Epithelial cell of esophagus (primary cell): ENCODE results near the gene FZD8.

Source experiments
- DNase-seq: peaks from one replicate; pipeline ENCODE4 v3.0.0; 2010; ENCODE audit warnings: low read depth
- H3K4me3 ChIP-seq: 2 replicates; pipeline ENCODE4 v1.5.1; 2011; ENCODE audit warnings: mild to moderate bottlenecking, low read length, control low read depth
- CTCF ChIP-seq: IDR thresholded peaks from 2 replicates; pipeline ENCODE4 v1.5.1; 2011; ENCODE audit warnings: low read depth, mild to moderate bottlenecking, low read length, control low read depth, inconsistent platforms; ENCODE audit not compliant: insufficient read depth; ENCODE audit errors: missing control alignments

Gene FZD8

GRCh38 chr10:35638101-35638500 lies 4.0 kb downstream of the FZD8 start:
- H3K4me3 ChIP-seq = no peak overlapping the region
- peak; percentile 4 for TF ChIP-seq CTCF
- DNase-seq = no peak

- TF ChIP-seq CTCF = no peak
- DNase-seq = no peak
- H3K4me3 ChIP-seq = no peak overlapping the region
Measured at GRCh38 chr10:35637462-35637861, 4.6 kb downstream of the FZD8 start.

GRCh38 chr10:35636956-35637355 lies 5.1 kb downstream of the FZD8 start:
- no peak for DNase-seq
- H3K4me3 ChIP-seq = no peak overlapping the region
- no peak for TF ChIP-seq CTCF

- H3K4me3 ChIP-seq = no peak overlapping the region
- peak; percentile 96 for TF ChIP-seq CTCF
- DNase-seq = peak; percentile 75
Measured at GRCh38 chr10:35635576-35635975, 6.5 kb downstream of the FZD8 start.

GRCh38 chr10:35633006-35633980 lies 8.8 kb downstream of the FZD8 start:
- peak; percentile 35 for DNase-seq
- TF ChIP-seq CTCF = no peak
- no peak overlapping the region for H3K4me3 ChIP-seq

- H3K4me3 ChIP-seq = no peak overlapping the region
- peak; percentile 33 for TF ChIP-seq CTCF
- DNase-seq = no peak
Measured at GRCh38 chr10:35632027-35632426, 10.1 kb downstream of the FZD8 start.
